ENCODE data around the gene TNNI2.

- no peak for TF ChIP-seq CTCF (IDR thresholded peaks at IDR 0.05 in 8 of 11, conservative IDR thresholded peaks at IDR 0.05 in 3 of 11)
- no peak for TF ChIP-seq POLR2A (IDR thresholded peaks at IDR 0.05)
Observed at GRCh38 chr11:1797391-1798125, 41.2 kb upstream of the TNNI2 start.

Measured in spleen (tissue), 7 donors.